Measurements from ENCODE around the gene HNRNPAB.

- TF ChIP-seq EP300 (IDR thresholded peaks at IDR 0.05; ENCODE audit: borderline replicate concordance) (no peak), CREB1 (IDR thresholded peaks at IDR 0.05; ENCODE audit: low read depth) (no peak), TAF1 (IDR thresholded peaks at IDR 0.05; ENCODE audit: low read depth) (no peak), NFIC (IDR thresholded peaks at IDR 0.05) (no peak), FOXM1 (IDR thresholded peaks at IDR 0.05; ENCODE audit: borderline replicate concordance, low read depth) (no peak), USF1 (IDR thresholded peaks at IDR 0.05) (no peak), TEAD4 (IDR thresholded peaks at IDR 0.05) (no peak), REST (IDR thresholded peaks at IDR 0.05; ENCODE audit: low read depth) (no peak), RAD21 (IDR thresholded peaks at IDR 0.05; ENCODE audit: low read depth) (no peak), CEBPB (IDR thresholded peaks at IDR 0.05) (no peak), YY1 (IDR thresholded peaks at IDR 0.05; ENCODE audit: low read depth) (no peak), ZBTB7A (IDR thresholded peaks at IDR 0.05; ENCODE audit: low read depth) (no peak), EGR1 (IDR thresholded peaks at IDR 0.05) (no peak)
- TF ChIP-seq, protein P1, sequence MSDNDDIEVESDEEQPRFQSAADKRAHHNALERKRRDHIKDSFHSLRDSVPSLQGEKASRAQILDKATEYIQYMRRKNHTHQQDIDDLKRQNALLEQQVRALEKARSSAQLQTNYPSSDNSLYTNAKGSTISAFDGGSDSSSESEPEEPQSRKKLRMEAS (IDR thresholded peaks at IDR 0.05): no peak
Observed at GRCh38 chr5:178252258-178252657, 47.9 kb downstream of the HNRNPAB start.

Measured in Ishikawa (cell line).